Stimulated activated naive CD4-positive, alpha-beta T cell treated with Interleukin-2 at 50 U/mL for 16 hours (primary cell): ENCODE data around the gene SLC6A9.

Experiments
- DNase-seq: peaks from one replicate; lab custom pipeline; 2025; lab: John Stamatoyannopoulos, UW

Gene SLC6A9

DNA sequence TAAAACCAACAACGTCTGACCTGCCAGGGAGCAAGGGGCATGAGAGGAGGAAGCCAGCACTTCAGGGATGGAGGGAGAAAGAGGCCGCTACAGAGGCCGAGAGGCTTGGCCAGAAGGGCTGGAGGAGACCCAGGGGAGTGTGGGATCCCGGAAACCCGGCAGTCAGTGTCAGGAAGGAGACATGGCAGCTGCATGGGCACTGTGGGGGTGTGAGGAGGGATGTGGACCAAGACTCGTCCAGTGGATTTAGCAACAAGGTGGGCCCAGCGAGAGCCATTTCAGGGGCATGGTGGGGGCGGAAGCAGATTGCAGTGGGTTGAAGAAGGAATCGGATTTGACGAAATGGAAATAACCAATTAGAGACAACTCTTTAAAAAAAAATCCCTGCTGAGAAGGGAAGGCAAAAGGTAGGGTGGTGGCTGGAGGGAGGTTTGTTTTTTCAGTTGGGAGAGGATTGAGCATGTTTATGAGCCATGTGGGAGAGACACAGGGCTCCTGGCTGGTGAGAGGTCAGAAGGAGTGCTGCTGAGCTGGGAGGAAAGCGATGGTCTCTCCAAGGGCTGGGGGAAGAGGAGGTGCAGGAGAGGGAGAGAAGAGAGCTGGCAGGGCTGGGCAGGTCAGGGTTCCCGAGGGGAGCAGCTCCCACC is 47.9 kb downstream of the SLC6A9 start:
- DNase-seq = no peak

DNA sequence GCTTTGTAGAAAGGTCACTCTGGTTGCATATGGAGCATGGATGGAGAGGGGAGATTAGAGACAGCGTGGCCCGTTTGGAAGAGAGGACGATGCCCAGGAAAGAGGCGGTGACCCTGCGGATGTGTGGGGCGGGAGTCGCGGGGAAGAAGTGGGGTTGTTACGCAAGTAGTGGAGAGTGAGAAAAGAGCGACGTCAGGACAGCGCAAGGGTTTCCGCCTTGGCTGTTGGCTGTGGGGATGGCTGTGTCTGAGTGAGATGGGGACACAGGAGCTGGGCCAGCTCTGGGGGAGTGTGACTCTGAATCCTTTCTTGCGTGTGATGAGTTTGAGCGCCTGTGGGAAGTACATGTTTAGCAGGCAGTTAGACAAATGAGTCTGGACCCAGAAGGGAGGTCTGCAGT is 48.5 kb downstream of the SLC6A9 start:
- DNase-seq = no peak

- DNase-seq = no peak
Observed at GRCh38 chr1:43982241-43982640, 49.0 kb downstream of the SLC6A9 start.

- no peak for DNase-seq
Observed at GRCh38 chr1:43981636-43982035, 49.6 kb downstream of the SLC6A9 start.

GRCh38 chr1:43981135-43981491 is 50.1 kb downstream of the SLC6A9 start:
- no peak for DNase-seq

- no peak for DNase-seq
Observed at GRCh38 chr1:43980255-43981134, 50.8 kb downstream of the SLC6A9 start.

- DNase-seq = peak; percentile 10
Observed at GRCh38 chr1:43979528-43980254, 51.6 kb downstream of the SLC6A9 start.

DNA sequence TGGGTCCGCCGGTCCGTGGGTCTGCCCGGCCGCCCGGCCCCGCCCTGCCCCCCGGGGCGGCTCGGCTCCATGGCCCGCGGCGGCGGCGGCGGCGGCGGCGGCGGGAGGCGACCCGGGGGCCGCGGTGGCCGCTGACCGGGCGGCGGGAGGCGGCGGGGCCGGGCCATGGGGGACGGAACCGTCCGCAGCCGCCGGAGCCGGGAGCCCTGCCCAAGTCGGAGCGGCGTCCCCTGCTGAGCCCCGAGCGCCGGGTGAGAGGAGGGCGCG is 52.1 kb downstream of the SLC6A9 start:
- no peak for DNase-seq

DNA sequence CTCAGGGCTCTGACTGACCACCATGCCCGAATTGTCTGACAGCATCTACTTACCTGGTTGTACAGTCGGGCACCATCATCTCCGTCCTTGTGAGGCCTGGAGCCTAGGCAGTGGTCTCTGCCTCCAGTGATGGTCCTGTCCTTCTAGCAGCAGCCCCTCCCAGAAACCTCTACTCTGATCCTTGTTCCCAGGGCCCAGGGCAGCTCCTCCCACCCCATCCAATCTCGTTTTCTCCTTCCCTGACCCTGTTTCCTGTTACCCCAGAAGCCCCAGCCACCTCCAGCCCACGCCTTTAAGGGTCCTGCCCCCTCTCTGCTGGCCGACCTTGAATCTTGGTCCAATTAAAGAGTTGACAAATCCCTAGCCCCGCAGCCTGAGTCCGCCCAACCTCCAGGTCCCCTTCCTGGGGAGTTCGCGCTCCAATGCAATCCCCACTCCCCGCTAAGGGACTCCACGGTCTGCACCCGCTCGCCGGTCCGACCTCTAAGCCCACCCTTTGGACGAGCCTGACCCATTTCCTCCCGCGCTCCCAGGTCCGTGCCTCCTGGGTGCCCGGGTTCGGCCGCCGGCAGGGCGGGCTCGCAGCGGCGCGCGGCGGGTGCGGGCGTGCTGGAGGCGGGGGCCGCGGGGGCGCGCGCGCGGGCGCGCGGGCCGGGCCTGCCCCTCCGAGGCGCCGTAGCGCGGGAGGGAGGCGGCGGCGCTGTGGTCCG is 52.6 kb downstream of the SLC6A9 start, which contains the start of gene B4GALT2:
Gene B4GALT2 (plus strand): TSS at position 660 of the 710 bp plus-strand sequence. CDS start 1,951 bp downstream, outside the sequence.
- peak; percentile 19 for DNase-seq

- no peak for DNase-seq
Observed at GRCh38 chr1:43978264-43978550, 53.1 kb downstream of the SLC6A9 start.

DNA sequence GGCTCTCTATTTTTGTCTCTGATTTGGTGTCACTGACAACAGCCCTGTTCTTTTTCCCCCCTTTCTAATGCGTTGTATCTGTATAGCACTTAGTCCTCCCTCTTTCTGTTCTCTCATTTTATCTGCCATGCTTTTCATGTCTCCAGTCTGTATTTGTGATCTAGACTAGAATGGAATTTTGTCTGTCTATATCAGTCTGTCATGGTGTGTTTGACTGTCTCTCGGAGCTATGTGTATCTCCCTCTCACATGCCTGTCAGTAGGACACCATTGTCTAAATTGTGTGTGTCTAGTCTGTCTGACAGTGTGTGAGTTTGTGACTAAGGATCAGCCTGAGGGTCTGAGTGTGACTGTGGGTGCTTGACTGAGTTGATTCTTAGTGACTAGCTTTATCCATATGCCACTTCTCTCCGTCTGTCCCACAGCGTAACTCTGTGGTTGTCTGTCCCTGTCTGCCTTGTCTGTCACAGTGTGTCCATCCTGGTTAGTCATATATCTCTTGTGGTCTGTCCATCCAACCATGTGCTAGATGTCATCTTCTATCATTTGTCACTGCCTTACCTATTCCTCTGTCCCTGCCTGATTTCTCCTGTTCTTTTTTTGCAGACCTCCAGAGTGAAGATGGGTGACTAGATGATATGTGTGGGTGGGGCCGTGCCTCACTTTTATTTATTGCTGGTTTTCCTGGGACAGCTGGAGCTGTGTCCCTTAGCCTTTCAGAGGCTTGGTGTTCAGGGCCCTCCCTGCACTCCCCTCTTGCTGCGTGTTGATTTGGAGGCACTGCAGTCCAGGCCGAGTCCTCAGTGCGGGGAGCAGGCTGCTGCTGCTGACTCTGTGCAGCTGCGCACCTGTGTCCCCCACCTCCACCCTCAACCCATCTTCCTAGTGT is 53.6 kb downstream of the SLC6A9 start:
- DNase-seq = no peak

DNA sequence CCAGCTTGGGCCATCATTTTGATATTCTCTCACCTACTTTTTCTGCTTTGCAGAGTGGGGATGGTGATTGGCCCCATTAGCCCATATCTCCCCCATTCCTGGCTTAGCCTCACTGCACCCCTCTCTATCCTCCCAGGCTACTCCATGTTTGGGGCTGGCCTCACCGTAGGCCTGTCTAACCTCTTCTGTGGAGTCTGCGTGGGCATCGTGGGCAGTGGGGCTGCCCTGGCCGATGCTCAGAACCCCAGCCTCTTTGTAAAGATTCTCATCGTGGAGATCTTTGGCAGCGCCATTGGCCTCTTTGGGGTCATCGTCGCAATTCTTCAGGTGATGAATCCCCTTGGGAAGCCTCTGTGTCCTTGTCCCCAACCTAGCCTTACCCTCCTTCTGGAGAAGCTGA is 54.4 kb downstream of the SLC6A9 start:
- no peak for DNase-seq

- DNase-seq = no peak
Observed at GRCh38 chr1:43976045-43976444, 55.2 kb downstream of the SLC6A9 start.

DNA sequence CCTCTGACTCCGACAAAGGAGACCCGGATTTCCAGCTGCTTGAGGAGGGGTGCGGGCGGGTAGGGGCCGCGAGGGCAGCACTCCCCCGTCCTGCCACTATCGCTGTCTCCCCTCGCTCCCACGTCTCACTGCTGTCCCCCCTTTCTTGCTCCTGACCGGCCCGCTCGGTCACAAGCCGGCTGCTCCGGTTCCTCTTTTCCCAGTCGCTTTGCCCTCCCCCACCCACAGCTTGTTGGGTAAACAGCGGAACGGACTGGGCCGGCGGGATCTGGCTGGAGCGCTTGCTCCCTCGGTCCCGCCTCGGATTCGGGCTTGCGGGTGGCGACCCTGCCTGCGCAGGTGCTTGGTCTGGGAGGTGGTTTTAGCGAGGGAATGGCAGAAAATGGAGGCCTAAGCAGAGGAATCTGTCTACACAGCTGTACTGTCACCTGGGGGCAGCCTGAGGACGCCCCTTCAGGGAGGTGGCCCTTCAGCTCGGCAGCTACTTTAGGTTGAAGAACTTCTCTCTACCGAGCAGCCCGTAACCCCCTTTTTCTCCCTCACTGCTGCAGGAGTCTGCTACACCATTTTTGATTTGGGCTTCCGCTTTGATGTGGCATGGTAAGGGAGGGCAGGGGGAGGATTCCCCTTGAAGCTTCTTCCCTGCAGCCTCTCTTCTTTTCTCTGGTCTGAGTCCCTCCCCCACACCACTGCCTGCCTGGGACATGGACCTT is 55.9 kb downstream of the SLC6A9 start:
- no peak for DNase-seq

DNA sequence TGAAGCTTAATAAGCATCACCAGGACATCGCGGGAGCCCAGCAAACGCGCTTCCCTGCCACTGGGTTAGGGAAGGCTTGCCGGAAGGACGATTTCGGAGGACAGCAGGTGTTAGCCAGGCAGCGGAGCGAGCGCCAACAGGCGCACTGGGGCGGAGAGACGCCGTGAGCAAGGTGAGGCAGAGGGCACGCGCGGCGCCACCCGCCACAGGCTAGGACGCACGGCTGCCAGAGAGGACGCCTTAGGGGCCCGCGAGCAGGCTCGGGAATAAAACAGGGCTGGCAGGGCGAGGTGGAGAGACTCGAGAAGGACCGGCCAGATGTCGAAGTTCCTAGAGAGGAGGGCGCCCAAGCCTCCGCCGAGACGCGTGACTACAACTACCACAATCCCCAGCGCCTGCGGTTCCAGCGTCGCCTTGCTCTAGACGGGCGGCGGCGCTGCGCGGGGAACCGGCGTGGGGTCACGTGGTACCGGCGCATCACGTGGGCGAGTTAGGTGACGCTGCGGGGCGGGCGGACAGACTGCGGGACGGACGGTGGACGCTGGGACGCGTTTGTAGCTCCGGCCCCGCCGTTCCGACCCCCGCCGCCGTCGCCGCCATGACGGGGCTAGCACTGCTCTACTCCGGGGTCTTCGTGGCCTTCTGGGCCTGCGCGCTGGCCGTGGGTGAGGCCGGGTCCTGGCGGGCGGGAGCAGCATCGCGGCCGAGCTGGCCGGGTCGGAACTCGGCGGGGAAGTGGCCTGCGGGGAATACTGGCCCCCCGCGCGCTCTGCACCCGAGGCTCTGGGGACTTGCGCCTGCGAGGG is 56.6 kb downstream of the SLC6A9 start, which contains the start of gene ATP6V0B:
Gene ATP6V0B (plus strand): TSS at position 518 of the 806 bp plus-strand sequence. CDS start 81 bp downstream, at position 599.
- DNase-seq = peak; percentile 95

GRCh38 chr1:43973981-43974442 is 57.2 kb downstream of the SLC6A9 start:
- no peak for DNase-seq

DNA sequence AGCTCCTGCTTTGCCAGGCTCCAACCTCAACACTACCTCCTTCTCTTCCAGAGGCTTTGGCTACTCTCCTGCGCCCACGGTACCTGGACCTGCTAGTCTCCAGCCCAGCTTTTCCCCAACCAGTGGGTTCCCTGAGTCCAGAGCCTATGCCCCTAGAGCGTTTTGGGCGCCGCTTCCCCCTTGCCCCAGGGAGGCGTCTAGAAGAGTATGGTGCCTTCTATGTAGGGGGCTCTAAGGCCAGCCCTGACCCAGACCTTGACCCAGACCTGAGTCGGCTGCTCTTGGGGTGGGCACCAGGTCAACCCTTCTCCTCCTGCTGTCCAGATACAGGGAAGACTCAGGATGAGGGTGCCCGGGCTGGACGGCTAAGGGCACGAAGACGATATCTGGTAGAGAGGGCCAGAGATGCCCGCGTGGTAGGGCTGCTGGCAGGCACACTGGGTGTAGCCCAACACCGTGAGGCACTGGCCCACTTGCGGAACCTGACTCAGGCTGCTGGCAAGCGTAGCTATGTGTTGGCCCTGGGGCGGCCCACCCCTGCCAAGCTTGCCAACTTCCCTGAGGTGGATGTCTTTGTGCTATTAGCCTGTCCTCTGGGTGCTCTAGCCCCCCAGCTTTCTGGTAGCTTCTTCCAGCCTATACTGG is 59.8 kb downstream of the SLC6A9 start:
- DNase-seq = no peak

DNA sequence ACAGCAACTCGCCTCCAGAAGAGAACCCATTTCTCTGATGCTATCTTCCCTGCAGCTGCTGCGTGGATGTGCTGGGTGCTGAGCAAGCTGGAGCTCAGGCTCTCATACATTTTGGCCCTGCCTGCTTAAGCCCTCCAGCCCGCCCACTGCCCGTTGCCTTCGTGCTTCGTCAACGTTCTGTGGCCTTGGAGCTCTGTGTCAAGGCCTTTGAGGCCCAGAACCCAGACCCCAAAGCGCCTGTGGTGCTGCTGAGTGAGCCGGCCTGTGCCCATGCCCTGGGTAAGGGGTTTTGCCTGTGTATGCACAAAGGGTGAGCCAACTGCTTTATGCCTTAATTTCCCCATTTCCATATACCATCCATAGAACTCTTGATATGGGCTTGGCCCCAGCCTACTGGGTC is 60.4 kb downstream of the SLC6A9 start:
- DNase-seq = no peak

- DNase-seq = no peak
Observed at GRCh38 chr1:43970502-43970901, 60.8 kb downstream of the SLC6A9 start.
